Measurements from ENCODE around the gene KIF18B.
"Not testable (repeated sequence)": the region's sequence is repeated elsewhere in the genome, so short reads cannot be mapped to it uniquely, and the experiment has no call there.

KIF18B gene

DNA sequence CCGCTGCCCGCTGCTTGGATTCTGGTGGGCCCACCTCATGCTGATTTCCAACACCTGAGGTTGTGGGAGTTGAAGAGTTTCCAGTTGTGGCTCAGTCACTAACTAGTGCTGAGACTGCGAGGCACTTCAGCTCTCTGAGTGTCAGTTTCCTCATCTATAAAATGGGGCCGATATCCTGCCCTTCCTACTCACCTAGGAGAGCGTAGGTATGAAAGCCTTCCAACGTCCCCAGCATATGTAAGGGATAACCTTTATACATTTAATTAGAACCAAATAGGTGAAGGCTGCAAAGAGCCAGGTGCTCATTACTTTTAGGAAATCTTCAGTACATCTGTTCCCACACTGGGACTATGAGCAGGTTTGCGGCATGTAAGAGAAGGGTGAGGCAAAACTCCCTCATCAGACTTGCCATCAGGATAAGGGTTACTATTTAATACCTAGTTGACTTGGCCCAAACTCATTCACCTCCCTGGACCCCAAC lies 782 bp upstream of the KIF18B start:
- TF ChIP-seq, protein P1, sequence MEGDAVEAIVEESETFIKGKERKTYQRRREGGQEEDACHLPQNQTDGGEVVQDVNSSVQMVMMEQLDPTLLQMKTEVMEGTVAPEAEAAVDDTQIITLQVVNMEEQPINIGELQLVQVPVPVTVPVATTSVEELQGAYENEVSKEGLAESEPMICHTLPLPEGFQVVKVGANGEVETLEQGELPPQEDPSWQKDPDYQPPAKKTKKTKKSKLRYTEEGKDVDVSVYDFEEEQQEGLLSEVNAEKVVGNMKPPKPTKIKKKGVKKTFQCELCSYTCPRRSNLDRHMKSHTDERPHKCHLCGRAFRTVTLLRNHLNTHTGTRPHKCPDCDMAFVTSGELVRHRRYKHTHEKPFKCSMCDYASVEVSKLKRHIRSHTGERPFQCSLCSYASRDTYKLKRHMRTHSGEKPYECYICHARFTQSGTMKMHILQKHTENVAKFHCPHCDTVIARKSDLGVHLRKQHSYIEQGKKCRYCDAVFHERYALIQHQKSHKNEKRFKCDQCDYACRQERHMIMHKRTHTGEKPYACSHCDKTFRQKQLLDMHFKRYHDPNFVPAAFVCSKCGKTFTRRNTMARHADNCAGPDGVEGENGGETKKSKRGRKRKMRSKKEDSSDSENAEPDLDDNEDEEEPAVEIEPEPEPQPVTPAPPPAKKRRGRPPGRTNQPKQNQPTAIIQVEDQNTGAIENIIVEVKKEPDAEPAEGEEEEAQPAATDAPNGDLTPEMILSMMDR (IDR thresholded peaks at IDR 0.05; ENCODE audit: unreplicated experiment in 3 of 3), result no peak
- no peaks in the 10 kb centered on the region for H3K9me3 Mint-ChIP-seq
- H3K27me3 Mint-ChIP-seq (ENCODE audit: low read depth), result peaks cover 6% of the 10 kb centered on the region
- peak overlapping the region in 1 of 3 experiments; percentile 85 for H3K27ac Mint-ChIP-seq
- H3K36me3 Mint-ChIP-seq (ENCODE audit: low read depth), result peaks cover 9% of the 10 kb centered on the region
- H3K4me3 Mint-ChIP-seq, result peak overlapping the region; percentile 89 to 94 (median 92)
- peaks cover 12% of the 10 kb centered on the region for H3K4me1 Mint-ChIP-seq

DNA sequence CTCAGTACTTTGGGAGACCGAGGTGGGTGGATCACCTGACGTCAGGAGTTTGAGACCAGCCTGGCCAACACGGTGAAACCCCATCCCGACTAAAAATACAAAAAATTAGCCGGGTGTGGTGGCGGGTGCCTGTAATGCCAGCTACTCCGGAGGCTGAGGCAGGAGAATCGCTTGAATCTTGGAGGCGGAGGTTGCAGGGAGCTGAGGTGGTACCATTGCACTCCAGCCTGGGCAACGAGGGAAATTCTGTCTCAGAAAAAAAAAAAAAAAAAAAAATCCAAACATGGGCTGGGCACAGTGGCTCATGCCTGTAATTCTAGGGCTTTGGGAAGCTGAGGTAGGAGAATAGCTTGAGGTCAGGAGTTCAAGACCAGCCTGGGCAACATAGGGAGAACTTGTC lies 1.9 kb downstream of the KIF18B start:
- H3K27me3 Mint-ChIP-seq (ENCODE audit: low read depth); H3K27ac Mint-ChIP-seq; H3K9me3 Mint-ChIP-seq: not testable (repeated sequence)
- peaks cover 19% of the 10 kb centered on the region for H3K36me3 Mint-ChIP-seq (ENCODE audit: low read depth)
- peaks cover 17% of the 10 kb centered on the region for H3K4me1 Mint-ChIP-seq
- peak overlapping the region; percentile 89 to 94 (median 92) for H3K4me3 Mint-ChIP-seq

DNA sequence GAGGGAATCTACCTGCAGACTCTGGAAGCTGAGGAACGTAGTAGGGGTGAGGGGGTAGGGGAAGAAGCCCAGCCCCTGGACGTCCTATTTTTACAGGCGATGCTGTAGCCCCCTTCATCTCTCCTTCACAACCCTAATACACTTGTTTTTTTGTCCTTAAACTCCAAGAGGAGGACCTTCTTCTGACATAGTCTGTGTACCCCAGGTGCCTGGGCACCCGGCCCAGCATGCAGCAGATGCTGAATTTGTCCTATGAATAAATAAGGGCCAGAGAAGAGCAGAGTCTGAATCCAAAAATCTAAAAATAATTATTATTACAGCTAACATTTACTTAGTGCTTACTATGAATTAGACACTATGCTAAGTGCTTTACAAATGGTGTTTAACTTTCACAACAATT lies 5.1 kb downstream of the KIF18B start:
- Mint-ChIP-seq H3K9me3 (peaks cover 11% of the 10 kb centered on the region), H3K4me1 (peaks cover 13% of the 10 kb centered on the region), H3K27ac (peak overlapping the region in 1 of 3 experiments; percentile 19), H3K4me3 (no peak overlapping the region), H3K27me3 (ENCODE audit: low read depth) (no peaks in the 10 kb centered on the region), H3K36me3 (ENCODE audit: low read depth) (peaks cover 47% of the 10 kb centered on the region)
- TF ChIP-seq, protein P1 (IDR thresholded peaks at IDR 0.05; ENCODE audit: unreplicated experiment in 3 of 3), result no peak

DNA sequence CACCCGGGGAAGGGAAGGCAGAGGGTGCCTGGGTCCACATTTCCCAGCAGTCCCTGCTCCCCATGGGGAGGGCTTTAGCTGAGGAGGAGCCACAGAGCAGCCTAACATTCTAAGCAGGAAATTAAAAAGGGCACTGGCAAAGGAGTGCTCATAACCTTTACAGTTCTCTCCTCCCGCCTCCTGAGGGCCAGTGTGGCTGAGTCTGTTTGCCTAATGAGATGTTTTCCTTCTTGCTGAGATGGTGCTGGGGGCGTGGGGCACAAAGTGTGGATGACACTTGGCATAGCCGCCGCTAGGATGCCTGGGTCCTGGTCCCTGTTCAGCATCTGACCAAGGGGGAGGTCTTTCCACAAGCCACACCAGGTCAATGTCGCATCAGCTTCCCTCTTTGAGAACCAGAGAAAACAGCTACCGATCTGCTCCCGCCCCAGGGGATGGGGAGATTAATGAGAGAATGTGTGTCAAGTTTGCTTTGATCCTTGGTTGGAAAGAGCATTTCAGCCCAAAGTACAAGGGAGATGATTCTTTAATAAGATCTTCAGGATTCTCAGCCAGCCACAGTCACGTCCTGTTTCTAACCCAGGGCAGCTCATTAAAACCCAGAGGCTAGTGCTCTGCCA lies 5.8 kb downstream of the KIF18B start:
- peak overlapping the region in 1 of 3 experiments; percentile 19 for H3K27ac Mint-ChIP-seq
- H3K27me3 Mint-ChIP-seq (ENCODE audit: low read depth), result no peaks in the 10 kb centered on the region
- H3K4me1 Mint-ChIP-seq, result peaks cover 13% of the 10 kb centered on the region
- H3K9me3 Mint-ChIP-seq, result peaks cover 11% of the 10 kb centered on the region
- H3K4me3 Mint-ChIP-seq, result no peak overlapping the region
- TF ChIP-seq, protein P1 (IDR thresholded peaks at IDR 0.05; ENCODE audit: unreplicated experiment in 3 of 3), result no peak
- H3K36me3 Mint-ChIP-seq (ENCODE audit: low read depth), result peaks cover 53% of the 10 kb centered on the region

DNA sequence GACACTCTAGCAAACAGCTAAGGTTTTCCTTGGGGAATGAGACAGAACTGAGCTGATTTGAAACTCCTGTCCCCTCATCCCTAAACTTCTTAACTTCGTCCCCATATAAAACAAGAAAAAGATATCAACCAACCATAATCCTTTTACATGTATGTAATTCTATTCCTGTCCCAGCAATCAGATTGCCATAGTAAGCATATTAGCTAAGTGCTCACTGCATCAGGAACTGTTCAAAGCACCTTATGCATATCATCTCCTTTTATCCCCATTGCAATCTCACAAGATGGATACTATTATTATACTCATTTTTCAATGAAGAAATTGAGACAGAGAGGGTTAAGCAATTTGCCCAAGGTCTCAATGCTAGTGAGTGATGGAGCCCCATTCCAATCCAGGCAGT lies 6.8 kb downstream of the KIF18B start:
- peaks cover 49% of the 10 kb centered on the region for H3K36me3 Mint-ChIP-seq (ENCODE audit: low read depth)
- H3K27me3 Mint-ChIP-seq (ENCODE audit: low read depth), result no peaks in the 10 kb centered on the region
- H3K9me3 Mint-ChIP-seq, result peaks cover 11% of the 10 kb centered on the region
- peak overlapping the region in 1 of 3 experiments; percentile 1 for H3K27ac Mint-ChIP-seq
- no peak overlapping the region for H3K4me3 Mint-ChIP-seq
- H3K4me1 Mint-ChIP-seq, result peaks cover 5% of the 10 kb centered on the region
- TF ChIP-seq, protein P1 (IDR thresholded peaks at IDR 0.05; ENCODE audit: unreplicated experiment in 3 of 3), result no peak

DNA sequence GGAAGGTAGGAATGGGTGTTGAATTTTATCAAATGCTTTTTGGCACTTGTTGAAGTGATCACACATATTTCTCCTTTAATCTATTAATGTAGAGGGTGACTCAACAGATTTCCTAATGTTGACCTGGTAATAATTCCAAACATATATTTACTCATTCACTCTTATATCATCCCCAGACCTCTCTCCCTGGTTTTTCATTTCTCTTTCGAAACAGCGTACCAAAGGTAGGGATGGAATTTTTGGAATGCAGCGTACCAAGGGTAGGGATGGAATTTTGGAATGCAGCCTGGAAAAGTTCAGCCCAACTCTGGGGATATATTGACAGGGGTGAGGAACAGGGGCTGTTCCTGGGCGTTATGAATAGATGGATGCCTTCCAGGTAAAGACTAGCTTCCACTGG lies 7.3 kb downstream of the KIF18B start:
- Mint-ChIP-seq H3K9me3 (peaks cover 11% of the 10 kb centered on the region), H3K27me3 (ENCODE audit: low read depth) (no peaks in the 10 kb centered on the region), H3K4me3 (no peak overlapping the region), H3K36me3 (ENCODE audit: low read depth) (peaks cover 54% of the 10 kb centered on the region), H3K4me1 (peaks cover 5% of the 10 kb centered on the region), H3K27ac (no peak overlapping the region)
- TF ChIP-seq, protein P1 (IDR thresholded peaks at IDR 0.05; ENCODE audit: unreplicated experiment in 3 of 3), result no peak
